Fibroblast of pulmonary artery (primary cell): Measurements from ENCODE around the gene SLAIN2.

Experiments
- DNase-seq: peaks from one replicate; pipeline ENCODE4 v3.0.0-alpha.2; 2010; ENCODE audit warnings: low read depth
- H3K4me3 ChIP-seq: replicated peaks from 2 replicates; pipeline ENCODE4 v1.5.1; 2011; ENCODE audit warnings: low read depth, mild to moderate bottlenecking, control low read depth, low read length, moderate library complexity
- CTCF ChIP-seq: IDR thresholded peaks from 2 replicates; pipeline ENCODE4 v1.5.1; 2011; ENCODE audit warnings: mild to moderate bottlenecking, control low read depth, low read length, inconsistent platforms; ENCODE audit errors: missing control alignments

Gene SLAIN2

GRCh38 chr4:48350871-48351270 lies 9.5 kb downstream of the SLAIN2 start:
- no peak overlapping the region for H3K4me3 ChIP-seq
- TF ChIP-seq CTCF: no peak
- DNase-seq: no peak

GRCh38 chr4:48352793-48353192 lies 11.5 kb downstream of the SLAIN2 start:
- H3K4me3 ChIP-seq: no peak overlapping the region
- DNase-seq: no peak
- no peak for TF ChIP-seq CTCF

- no peak for TF ChIP-seq CTCF
- no peak overlapping the region for H3K4me3 ChIP-seq
- no peak for DNase-seq
Measured at GRCh38 chr4:48356355-48356754, 15.0 kb downstream of the SLAIN2 start.

GRCh38 chr4:48360285-48361011 lies 19.1 kb downstream of the SLAIN2 start:
- DNase-seq: peak; percentile 52
- TF ChIP-seq CTCF: no peak

GRCh38 chr4:48361012-48361400 lies 19.7 kb downstream of the SLAIN2 start:
- H3K4me3 ChIP-seq: no peak overlapping the region
- no peak for TF ChIP-seq CTCF
- DNase-seq: no peak

More at GRCh38 chr4:48360285-48361011, 19.1 kb downstream of the SLAIN2 start:
- H3K4me3 ChIP-seq: no peak overlapping the region

- no peak overlapping the region for H3K4me3 ChIP-seq
- TF ChIP-seq CTCF: no peak
- DNase-seq: no peak
Measured at GRCh38 chr4:48366611-48367010, 25.3 kb downstream of the SLAIN2 start.

- no peak for TF ChIP-seq CTCF
- no peak for DNase-seq
- no peak overlapping the region for H3K4me3 ChIP-seq
Measured at GRCh38 chr4:48367016-48367415, 25.7 kb downstream of the SLAIN2 start.
